GM18868 (cell line): Measurements from ENCODE around the gene UBE4A.

Experiments used
- ATAC-seq: cut with Tn5 transposase; IDR thresholded peaks from one replicate; pipeline ENCODE4 v1.9.1; 2021; ENCODE audit warnings: mild to moderate bottlenecking, moderate library complexity; ENCODE audit not compliant: unreplicated experiment

The UBE4A gene, protein sequence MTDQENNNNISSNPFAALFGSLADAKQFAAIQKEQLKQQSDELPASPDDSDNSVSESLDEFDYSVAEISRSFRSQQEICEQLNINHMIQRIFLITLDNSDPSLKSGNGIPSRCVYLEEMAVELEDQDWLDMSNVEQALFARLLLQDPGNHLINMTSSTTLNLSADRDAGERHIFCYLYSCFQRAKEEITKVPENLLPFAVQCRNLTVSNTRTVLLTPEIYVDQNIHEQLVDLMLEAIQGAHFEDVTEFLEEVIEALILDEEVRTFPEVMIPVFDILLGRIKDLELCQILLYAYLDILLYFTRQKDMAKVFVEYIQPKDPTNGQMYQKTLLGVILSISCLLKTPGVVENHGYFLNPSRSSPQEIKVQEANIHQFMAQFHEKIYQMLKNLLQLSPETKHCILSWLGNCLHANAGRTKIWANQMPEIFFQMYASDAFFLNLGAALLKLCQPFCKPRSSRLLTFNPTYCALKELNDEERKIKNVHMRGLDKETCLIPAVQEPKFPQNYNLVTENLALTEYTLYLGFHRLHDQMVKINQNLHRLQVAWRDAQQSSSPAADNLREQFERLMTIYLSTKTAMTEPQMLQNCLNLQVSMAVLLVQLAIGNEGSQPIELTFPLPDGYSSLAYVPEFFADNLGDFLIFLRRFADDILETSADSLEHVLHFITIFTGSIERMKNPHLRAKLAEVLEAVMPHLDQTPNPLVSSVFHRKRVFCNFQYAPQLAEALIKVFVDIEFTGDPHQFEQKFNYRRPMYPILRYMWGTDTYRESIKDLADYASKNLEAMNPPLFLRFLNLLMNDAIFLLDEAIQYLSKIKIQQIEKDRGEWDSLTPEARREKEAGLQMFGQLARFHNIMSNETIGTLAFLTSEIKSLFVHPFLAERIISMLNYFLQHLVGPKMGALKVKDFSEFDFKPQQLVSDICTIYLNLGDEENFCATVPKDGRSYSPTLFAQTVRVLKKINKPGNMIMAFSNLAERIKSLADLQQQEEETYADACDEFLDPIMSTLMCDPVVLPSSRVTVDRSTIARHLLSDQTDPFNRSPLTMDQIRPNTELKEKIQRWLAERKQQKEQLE

DNA sequence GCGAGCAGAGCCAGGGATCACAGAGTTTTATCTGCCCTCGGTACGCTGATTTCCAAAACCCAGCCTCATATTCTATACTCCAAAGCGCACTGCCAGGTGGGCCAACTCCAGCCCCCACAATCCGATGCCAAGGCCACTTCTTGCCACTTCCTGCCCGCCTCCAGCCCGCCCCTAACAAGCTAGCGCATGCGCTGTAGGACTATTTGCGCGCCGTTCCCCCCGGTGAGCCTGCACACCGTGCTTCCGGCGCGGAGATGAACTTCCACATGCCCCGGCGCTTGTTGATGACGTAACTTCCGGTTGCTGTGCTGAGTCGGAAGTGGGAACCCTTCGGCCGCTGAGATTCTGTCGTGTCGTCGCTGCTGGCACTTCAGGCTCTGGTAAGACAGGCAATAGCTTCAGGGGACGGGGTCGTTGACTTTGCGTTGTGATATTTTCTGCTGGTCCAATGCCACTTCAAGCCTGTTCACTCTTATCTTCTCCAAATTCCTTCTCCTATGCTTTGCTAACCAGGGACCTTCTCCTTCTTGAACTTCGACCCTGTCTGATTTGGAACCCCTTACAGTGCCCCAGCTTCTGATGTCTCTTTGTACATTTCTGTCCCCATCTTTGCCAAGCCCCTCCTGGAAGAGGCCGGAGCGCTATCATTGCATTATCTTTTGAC is at the start of gene UBE4A:
Gene UBE4A, plus strand, starts transcription at position 306 of the 664 bp plus-strand sequence. CDS start 5,481 bp downstream, outside the sequence.
- peak; percentile 88 for ATAC-seq

DNA sequence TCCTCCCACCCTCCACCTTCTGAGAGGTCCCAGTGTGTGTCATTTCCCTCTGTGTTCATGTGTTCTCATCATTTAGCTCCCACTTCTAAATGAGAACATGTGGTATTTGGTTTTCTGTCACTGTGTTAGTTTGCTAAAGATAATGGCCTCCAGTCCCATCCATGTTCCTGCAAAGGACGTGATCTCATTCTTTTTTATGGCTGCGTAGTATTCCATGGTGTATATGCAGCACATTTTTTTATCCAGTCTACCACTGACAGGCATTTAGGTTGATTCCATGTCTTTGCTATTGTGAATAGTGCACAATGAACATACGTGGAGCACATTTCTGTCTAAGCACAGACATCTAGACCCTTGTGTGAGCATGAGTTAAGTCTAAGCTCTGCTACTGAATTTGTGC is 49.1 kb upstream of the UBE4A start:
- ATAC-seq: no peak

DNA sequence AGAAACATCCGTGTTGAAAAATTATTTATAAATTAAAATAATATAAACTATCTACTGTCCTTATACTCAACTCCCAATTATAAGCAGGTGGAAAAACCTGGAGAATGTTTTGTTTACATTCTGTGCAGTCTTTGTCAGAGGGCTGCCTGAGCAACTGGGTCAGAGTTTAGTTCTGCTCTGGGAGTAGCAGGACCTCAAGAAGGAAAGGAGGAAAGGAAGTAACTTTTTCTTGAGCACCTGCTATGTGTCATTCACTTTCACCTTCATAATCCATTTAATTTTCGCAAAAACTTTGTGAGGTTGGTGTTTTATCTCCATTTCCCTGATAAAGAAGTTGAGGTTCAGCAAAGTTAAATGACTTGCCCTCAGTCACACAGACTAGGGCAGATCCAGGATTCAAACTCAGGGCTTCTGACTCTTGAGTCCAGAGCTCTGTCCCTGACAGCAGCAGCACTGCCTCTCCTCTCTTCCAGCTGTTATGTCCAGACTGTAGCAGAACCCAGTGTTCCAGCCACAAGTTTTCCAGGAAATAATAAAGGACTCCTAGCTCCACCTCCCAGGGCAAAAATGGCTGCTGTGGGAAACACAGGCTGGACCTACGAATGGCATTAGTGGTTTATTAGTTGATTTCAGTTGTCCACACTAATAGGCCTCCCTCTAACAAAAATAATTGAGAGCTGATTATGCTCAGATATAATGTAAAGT is 48.5 kb upstream of the UBE4A start:
- ATAC-seq: no peak

DNA sequence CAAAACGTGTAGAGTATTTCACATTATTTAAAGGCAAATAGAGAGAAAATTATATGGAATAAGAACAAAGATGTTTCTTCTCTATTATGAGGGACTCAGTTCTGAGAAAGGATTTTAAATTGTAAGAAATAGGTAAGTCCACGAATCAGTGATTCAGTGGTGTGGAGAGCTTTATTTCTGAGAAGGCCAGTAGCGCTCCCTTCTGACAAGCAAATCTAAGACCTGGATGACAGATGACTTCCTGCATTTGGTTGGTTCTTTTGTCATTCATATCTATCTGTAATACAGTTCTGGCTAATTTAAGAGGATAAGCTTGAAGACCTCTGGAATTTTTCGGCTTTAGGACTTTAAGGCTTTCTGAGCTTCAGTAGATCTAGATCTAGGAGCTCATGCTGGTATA is 47.9 kb upstream of the UBE4A start:
- ATAC-seq: no peak

- ATAC-seq: no peak
Measured at GRCh38 chr11:118312328-118312727, 47.1 kb upstream of the UBE4A start.

DNA sequence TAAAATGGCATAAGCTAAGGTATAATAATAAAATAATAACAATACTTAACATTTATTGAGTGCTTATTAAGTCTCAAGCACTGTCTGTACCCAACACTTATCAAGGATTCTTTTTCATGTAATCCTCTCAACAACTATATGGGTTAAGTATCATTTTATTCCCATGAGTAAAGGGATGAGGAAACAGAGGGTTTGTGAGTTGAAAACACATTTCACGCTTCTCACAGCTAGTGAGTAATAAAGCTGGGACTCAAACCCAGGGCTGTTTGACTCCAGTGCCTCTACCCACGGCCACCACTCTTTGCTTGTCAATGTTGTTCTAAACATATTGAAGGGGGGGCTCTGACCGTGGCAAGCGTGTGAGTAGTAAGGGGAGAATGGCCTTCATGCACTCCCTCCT is 46.2 kb upstream of the UBE4A start:
- no peak for ATAC-seq

DNA sequence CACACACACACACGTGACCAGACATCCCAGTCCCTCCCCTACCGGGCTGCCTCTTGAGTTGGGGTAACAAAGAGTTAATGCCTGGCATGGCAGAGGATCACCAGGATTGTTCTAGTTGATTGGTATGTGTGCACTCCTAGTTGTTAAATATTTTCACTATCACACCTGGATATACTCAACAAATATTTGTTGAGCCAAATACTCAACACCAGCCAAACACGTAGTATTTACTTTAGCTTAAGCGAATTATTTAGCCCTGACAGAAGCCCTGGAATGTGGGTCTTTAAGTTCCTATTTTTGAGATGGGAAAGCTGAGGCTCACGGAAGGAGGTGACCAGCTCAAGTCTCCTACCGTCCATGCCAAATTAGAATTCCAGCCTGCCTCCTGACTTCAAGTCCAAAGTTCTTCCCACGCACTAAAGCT is 44.4 kb upstream of the UBE4A start:
- ATAC-seq: no peak

GRCh38 chr11:118318124-118318523 is 41.3 kb upstream of the UBE4A start:
- no peak for ATAC-seq

DNA sequence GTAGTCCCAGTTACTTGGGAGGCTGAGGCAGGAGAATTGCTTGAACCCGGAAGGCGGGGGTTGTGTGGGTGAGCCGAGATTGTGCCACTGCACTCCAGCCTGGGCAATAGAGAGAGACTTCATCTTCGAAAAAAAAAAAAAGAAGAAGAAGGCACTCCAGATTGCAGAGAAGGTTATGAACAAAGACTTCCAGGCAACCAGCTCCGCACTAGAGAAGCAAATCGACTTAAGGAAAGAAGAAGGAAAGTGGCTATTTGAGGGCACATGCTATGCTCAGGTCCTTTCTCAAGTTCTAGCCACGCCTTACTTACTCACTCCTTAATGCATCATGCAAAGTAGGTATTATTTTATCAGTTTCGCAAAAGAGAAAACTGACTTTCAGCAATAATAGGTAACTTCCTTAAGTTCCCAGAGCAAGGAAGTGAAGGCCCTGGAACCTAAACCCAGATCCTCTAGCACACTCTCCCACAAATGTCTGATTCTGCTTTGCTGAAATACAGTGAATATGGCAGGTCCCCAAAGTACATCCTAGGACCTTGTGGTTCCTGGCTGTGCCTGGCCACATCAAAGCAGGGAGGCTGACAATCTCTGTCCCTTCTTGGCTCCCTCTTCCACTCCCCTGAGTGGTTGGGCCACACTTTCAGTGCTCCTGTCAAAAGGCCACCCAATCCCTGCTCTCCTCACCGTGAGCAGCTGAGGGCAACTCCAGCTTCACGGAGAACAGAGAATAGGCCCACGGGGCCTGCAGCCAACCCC is 40.6 kb upstream of the UBE4A start:
- ATAC-seq: no peak

DNA sequence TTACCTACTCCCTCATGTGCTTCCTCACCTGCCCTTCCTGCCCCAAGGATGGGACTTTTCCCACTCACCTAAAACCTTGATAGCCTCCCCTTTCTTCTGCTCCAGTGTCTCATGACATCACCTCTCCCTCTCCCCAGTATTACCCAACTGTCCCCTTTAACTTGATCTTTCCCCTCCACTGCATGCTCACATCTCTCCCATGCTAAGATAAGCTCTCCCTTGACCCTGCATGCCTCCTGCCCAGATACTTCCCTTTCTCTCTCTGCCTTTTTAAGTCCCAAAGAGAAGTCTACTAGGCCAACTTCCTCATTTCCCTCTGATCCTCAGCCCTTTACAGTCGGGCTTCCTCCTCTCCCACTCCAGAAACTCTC is 40.1 kb upstream of the UBE4A start:
- ATAC-seq: no peak

DNA sequence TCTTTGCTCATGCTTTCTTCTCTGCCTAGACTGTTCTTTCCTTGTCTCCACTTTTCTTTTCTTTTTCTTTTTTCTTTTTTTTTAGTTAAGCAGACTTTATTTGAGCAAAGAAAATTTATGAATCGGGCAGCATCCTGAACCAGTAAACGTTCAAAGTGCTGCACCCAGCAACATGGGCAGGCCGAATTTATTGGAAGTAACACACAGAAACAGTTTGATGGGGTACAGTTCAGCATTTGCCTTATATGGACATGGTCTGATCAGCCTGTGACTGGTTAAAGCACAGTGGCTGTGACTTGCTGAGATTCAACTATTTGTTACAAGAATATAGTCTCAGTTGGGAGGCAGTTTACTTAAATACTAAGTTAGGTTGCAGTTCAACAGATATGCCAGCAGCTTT is 38.9 kb upstream of the UBE4A start:
- no peak for ATAC-seq

GRCh38 chr11:118321386-118322082 is 37.9 kb upstream of the UBE4A start:
- ATAC-seq: no peak

GRCh38 chr11:118322721-118323120 is 36.7 kb upstream of the UBE4A start:
- no peak for ATAC-seq

DNA sequence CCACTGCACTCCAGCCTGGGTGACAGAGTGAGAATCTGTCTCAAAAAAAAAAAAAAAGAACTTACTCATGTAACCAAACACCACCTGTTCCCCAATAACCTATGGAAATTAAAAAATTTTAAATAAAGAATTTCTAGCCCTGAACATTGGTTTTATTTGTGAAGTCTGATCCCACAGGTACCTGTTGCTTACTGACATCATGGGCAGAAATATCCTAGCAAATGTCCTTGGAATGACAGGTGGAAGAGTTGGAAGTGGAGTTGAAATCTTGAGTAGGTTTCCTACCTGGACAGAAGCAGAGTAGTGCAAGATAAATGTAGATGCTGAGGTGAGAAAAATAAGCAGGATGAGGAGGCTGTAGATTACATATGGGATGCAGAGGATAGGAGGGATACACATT is 34.1 kb upstream of the UBE4A start:
- ATAC-seq: no peak

- no peak for ATAC-seq
Measured at GRCh38 chr11:118328745-118329144, 30.7 kb upstream of the UBE4A start.

GRCh38 chr11:118334745-118335144 is 24.7 kb upstream of the UBE4A start:
- no peak for ATAC-seq

GRCh38 chr11:118338637-118339061 is 20.8 kb upstream of the UBE4A start:
- ATAC-seq: no peak

DNA sequence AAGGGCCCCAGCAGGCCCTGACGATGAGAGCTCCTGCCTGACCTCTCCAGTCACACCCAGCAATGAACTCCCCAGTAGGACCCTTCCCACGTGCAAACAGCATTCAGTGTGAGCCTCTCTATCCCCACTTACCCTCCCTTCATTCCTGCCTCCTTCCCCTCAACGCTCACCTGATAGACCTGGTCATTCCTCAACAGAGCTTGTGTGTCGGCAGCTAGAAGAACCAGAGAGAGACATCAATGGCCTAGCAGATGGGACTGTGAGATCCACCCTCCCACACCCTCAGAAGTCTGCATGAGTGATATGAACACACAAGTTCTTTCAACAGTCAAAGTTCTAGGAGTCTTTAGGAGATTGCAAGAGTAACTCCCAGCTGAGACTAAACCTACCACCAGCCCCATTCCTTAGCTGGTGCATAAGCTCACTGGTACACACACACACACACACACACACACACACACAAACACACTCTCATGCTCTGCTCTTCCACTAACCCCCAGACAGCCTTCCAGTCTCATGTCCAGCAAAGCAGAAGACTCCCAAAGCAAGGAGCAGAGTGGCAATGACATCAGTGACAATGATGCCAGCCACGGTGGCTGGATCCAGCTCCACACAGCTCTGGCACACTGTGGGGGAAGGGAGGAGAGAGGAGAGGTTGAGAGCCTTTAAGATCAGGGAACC is 20.0 kb upstream of the UBE4A start:
- no peak for ATAC-seq

- no peak for ATAC-seq
Measured at GRCh38 chr11:118340449-118340848, 19.0 kb upstream of the UBE4A start.
